ENCODE measurements around the gene PTDSS2. TPM values are rescaled to one million over a fixed set of nuclear protein-coding genes. Genes with fewer than 3 reads are reported as not detected.

PTDSS2 gene
- total RNA-seq, 1 donor from 2014 or later = 185 TPM

- TF ChIP-seq, protein P1, sequence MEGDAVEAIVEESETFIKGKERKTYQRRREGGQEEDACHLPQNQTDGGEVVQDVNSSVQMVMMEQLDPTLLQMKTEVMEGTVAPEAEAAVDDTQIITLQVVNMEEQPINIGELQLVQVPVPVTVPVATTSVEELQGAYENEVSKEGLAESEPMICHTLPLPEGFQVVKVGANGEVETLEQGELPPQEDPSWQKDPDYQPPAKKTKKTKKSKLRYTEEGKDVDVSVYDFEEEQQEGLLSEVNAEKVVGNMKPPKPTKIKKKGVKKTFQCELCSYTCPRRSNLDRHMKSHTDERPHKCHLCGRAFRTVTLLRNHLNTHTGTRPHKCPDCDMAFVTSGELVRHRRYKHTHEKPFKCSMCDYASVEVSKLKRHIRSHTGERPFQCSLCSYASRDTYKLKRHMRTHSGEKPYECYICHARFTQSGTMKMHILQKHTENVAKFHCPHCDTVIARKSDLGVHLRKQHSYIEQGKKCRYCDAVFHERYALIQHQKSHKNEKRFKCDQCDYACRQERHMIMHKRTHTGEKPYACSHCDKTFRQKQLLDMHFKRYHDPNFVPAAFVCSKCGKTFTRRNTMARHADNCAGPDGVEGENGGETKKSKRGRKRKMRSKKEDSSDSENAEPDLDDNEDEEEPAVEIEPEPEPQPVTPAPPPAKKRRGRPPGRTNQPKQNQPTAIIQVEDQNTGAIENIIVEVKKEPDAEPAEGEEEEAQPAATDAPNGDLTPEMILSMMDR (IDR thresholded peaks at IDR 0.05) = no peak
- H3K4me3 ChIP-seq = no peak overlapping the region
- intact Hi-C loops (cut with DNase I) = no loop called here
- DNase-seq (ENCODE audit: low spot score in 2 of 2) = no peak
- no peaks in the 10 kb centered on the region for H3K27me3 ChIP-seq
- H3K4me1 ChIP-seq = peaks cover 4 to 13% of the 10 kb centered on the region in 2 donors
- H3K36me3 ChIP-seq = no peaks in the 10 kb centered on the region
- H3K9me3 ChIP-seq = no peaks in the 10 kb centered on the region
- H3K27ac ChIP-seq = no peak overlapping the region
Observed at GRCh38 chr11:471468-472145, 21.5 kb downstream of the PTDSS2 start.

GRCh38 chr11:472272-472671, 22.2 kb downstream of the PTDSS2 start:
- no peaks in the 10 kb centered on the region for H3K27me3 ChIP-seq
- H3K4me3 ChIP-seq = no peak overlapping the region
- no peak for DNase-seq (ENCODE audit: low spot score in 2 of 2)
- H3K4me1 ChIP-seq = peaks cover 4 to 18% of the 10 kb centered on the region in 2 donors
- H3K9me3 ChIP-seq = no peaks in the 10 kb centered on the region
- no peaks in the 10 kb centered on the region for H3K36me3 ChIP-seq
- no peak overlapping the region for H3K27ac ChIP-seq
- TF ChIP-seq, protein P1 (IDR thresholded peaks at IDR 0.05) = no peak
- intact Hi-C loops (cut with DNase I) = no loop called here

- TF ChIP-seq, protein P1 (IDR thresholded peaks at IDR 0.05) = no peak
- no peaks in the 10 kb centered on the region for H3K36me3 ChIP-seq
- intact Hi-C loops (cut with DNase I) = no loop called here
- peaks cover 4 to 19% of the 10 kb centered on the region in 2 donors for H3K4me1 ChIP-seq
- no peak overlapping the region for H3K27ac ChIP-seq
- no peak for DNase-seq (ENCODE audit: low spot score in 2 of 2)
- no peaks in the 10 kb centered on the region for H3K9me3 ChIP-seq
- no peaks in the 10 kb centered on the region for H3K27me3 ChIP-seq
- no peak overlapping the region for H3K4me3 ChIP-seq
Observed at GRCh38 chr11:472816-473215, 22.7 kb downstream of the PTDSS2 start.

DNA sequence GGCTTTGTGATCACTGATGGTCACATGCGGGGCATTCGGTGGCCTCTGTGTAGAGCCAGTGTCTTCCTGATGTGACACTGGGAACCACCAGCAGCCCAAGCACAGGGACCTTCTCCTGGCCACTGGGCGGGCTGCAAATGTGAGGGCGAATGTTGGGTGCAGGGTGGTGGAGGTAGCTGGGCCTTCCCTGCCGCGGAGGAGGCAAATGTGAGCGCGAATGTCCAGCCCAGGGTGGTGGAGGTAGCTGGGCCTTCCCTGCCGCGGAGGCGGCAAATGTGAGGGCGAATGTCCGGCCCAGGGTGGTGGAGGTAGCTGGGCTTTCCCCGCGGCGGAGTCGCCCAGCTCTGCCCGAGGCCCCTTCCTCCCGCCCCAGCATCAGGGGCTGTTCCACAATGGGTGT, 23.3 kb downstream of the PTDSS2 start:
- no peak overlapping the region for H3K27ac ChIP-seq
- H3K27me3 ChIP-seq = no peaks in the 10 kb centered on the region
- no peak overlapping the region for H3K4me3 ChIP-seq
- intact Hi-C loops (cut with DNase I) = no loop called here
- no peaks in the 10 kb centered on the region for H3K9me3 ChIP-seq
- TF ChIP-seq, protein P1 (IDR thresholded peaks at IDR 0.05) = no peak
- no peak for DNase-seq (ENCODE audit: low spot score in 2 of 2)
- H3K36me3 ChIP-seq = no peaks in the 10 kb centered on the region
- peaks cover 4 to 19% of the 10 kb centered on the region in 2 donors for H3K4me1 ChIP-seq

DNA sequence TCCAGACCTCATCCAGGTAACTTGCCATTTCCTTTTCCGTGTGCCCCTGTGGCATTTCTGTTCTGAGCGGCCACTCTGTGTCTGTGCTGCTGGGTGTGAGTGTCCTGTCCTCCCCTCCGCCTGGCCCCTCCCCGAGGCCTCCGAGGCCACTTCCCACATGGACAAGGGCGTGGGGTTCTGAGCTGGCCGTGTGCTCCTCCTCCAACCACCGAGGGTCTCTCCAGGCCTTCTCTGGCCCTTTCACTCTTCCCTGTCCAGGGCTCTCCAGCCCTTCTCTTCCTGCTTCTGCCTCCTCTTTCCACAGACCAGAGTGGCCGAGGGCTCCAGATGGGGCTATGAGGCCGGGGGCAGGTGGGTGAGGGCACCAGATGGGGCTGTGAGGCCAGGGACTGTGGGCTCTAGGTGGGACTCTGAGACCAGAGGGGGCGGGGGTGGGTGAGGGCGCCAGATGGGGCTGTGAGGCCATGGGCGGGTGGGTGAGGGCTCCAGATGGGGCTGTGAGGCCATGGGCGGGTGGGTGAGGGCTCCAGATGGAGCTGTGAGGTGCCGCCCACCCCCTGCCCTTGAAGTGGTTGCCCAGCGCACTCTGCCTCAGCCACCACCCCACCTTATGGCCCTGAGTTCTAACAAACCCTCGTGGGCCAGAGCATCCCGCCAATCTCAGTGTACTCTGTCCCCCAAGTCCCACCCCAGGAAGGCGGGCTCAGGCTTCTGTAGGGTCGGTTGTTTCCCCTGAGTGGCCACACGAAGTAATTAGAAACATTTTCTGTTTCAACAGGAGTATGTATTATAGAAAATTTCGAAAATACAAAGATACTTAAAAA, 24.1 kb downstream of the PTDSS2 start:
- TF ChIP-seq, protein P1 (IDR thresholded peaks at IDR 0.05) = no peak
- no peak overlapping the region for H3K4me3 ChIP-seq
- no peaks in the 10 kb centered on the region for H3K9me3 ChIP-seq
- H3K4me1 ChIP-seq = peaks cover 4 to 19% of the 10 kb centered on the region in 2 donors
- H3K27ac ChIP-seq = no peak overlapping the region
- intact Hi-C loops (cut with DNase I) = no loop called here
- no peaks in the 10 kb centered on the region for H3K36me3 ChIP-seq
- H3K27me3 ChIP-seq = no peaks in the 10 kb centered on the region
- no peak for DNase-seq (ENCODE audit: low spot score in 2 of 2)
